GM21367 (cell line): ENCODE data around the gene KRT3.
"Not testable (repeated sequence)": the region's sequence is repeated elsewhere in the genome, so short reads cannot be mapped to it uniquely, and the experiment has no call there.

ENCODE experiments used
- ATAC-seq: cut with Tn5 transposase; IDR thresholded peaks from one replicate; pipeline ENCODE4 v1.9.1; 2021; ENCODE audit not compliant: unreplicated experiment

Gene KRT3

GRCh38 chr12:52763036-52763659, 32.8 kb downstream of the KRT3 start:
- ATAC-seq = no peak

GRCh38 chr12:52761802-52762201, 34.1 kb downstream of the KRT3 start:
- ATAC-seq = no peak

- ATAC-seq = not testable (repeated sequence)
Measured at GRCh38 chr12:52761218-52761617, 34.7 kb downstream of the KRT3 start.

- no peak for ATAC-seq
Measured at GRCh38 chr12:52760623-52761022, 35.3 kb downstream of the KRT3 start.

- ATAC-seq = no peak
Measured at GRCh38 chr12:52759695-52760094, 36.2 kb downstream of the KRT3 start.

GRCh38 chr12:52759218-52759617, 36.7 kb downstream of the KRT3 start:
- ATAC-seq = no peak

- no peak for ATAC-seq
Measured at GRCh38 chr12:52757449-52758176, 38.3 kb downstream of the KRT3 start.

GRCh38 chr12:52756281-52756960, 39.5 kb downstream of the KRT3 start:
- ATAC-seq = no peak

- no peak for ATAC-seq
Measured at GRCh38 chr12:52755533-52755932, 40.4 kb downstream of the KRT3 start.

GRCh38 chr12:52754135-52754534, 41.8 kb downstream of the KRT3 start:
- ATAC-seq = no peak

GRCh38 chr12:52753283-52753682, 42.6 kb downstream of the KRT3 start:
- no peak for ATAC-seq

GRCh38 chr12:52752516-52752915, 43.4 kb downstream of the KRT3 start:
- no peak for ATAC-seq

GRCh38 chr12:52751795-52752194, 44.1 kb downstream of the KRT3 start:
- ATAC-seq = no peak

- ATAC-seq = not testable (repeated sequence)
Measured at GRCh38 chr12:52750532-52750931, 45.4 kb downstream of the KRT3 start.

GRCh38 chr12:52749827-52750226, 46.1 kb downstream of the KRT3 start:
- ATAC-seq = no peak

GRCh38 chr12:52748578-52748977, 47.3 kb downstream of the KRT3 start:
- ATAC-seq = no peak

- ATAC-seq = no peak
Measured at GRCh38 chr12:52745554-52745953, 50.4 kb downstream of the KRT3 start.

- no peak for ATAC-seq
Measured at GRCh38 chr12:52744493-52745156, 51.3 kb downstream of the KRT3 start.

GRCh38 chr12:52742822-52743457, 53.0 kb downstream of the KRT3 start:
- ATAC-seq = no peak

- ATAC-seq = no peak
Measured at GRCh38 chr12:52742196-52742580, 53.7 kb downstream of the KRT3 start.
